Measurements from ENCODE around the gene MARCHF2. TPM values are rescaled to one million over a fixed set of nuclear protein-coding genes. Genes with fewer than 3 reads are reported as not detected.

Gene MARCHF2
- total RNA-seq, 1 experiment from 2014 or later, result 58.7 TPM

- no peak overlapping the region for H3K4me2 ChIP-seq (ENCODE audit: low read length)
- H3K36me3 ChIP-seq (ENCODE audit: low read depth, low read length), result peaks cover 70% of the 10 kb centered on the region
- H3K9ac ChIP-seq (ENCODE audit: low read length), result no peak overlapping the region
- BruUV-seq (replicated peaks), result no TSS peak
- TF ChIP-seq, protein P1, sequence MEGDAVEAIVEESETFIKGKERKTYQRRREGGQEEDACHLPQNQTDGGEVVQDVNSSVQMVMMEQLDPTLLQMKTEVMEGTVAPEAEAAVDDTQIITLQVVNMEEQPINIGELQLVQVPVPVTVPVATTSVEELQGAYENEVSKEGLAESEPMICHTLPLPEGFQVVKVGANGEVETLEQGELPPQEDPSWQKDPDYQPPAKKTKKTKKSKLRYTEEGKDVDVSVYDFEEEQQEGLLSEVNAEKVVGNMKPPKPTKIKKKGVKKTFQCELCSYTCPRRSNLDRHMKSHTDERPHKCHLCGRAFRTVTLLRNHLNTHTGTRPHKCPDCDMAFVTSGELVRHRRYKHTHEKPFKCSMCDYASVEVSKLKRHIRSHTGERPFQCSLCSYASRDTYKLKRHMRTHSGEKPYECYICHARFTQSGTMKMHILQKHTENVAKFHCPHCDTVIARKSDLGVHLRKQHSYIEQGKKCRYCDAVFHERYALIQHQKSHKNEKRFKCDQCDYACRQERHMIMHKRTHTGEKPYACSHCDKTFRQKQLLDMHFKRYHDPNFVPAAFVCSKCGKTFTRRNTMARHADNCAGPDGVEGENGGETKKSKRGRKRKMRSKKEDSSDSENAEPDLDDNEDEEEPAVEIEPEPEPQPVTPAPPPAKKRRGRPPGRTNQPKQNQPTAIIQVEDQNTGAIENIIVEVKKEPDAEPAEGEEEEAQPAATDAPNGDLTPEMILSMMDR (conservative IDR thresholded peaks at IDR 0.05; ENCODE audit: low read depth, low read length), result no peak
- TF ChIP-seq EZH2 (IDR thresholded peaks at IDR 0.05; ENCODE audit: low read length, unreplicated experiment), result no peak
- TF ChIP-seq EZH2phosphoT487 (IDR thresholded peaks at IDR 0.05; ENCODE audit: borderline replicate concordance, low read length), result no peak
- intact Hi-C loops (cut with micrococcal nuclease), result no loop called here
- H3K79me2 ChIP-seq (ENCODE audit: low read length), result peaks cover 38% of the 10 kb centered on the region
- DNase-seq (no peak), ATAC-seq (no peak)
- H3F3A ChIP-seq (ENCODE audit: low read length, unreplicated experiment), result no peaks in the 10 kb centered on the region
- H3K4me3 ChIP-seq (ENCODE audit: low read length), result no peak overlapping the region
- H3K9me2 ChIP-seq (replicated peaks; ENCODE audit: low read length), result no peaks in the 10 kb centered on the region
- ChIA-PET POLR2A (ENCODE audit: unreplicated experiment) (no interaction called here), CTCF (interaction anchor here (0.7 kb wide), 1 partner anchor 32 kb away, joined by 6 read pairs; no protein-coding TSS in a partner anchor)
- no peaks in the 10 kb centered on the region for H3K4me1 ChIP-seq (ENCODE audit: insufficient read depth, low read length)
- H3K27me3 ChIP-seq (ENCODE audit: low read length), result no peaks in the 10 kb centered on the region
- H4K20me1 ChIP-seq (ENCODE audit: low read length), result peaks cover 45% of the 10 kb centered on the region
- no peak overlapping the region for H2AFZ ChIP-seq (ENCODE audit: low read length)
- no peaks in the 10 kb centered on the region for H3K9me3 ChIP-seq (ENCODE audit: low read length)
- no peak overlapping the region for H3K27ac ChIP-seq (ENCODE audit: low read length)
Measured at GRCh38 chr19:8484331-8484894, 71.3 kb downstream of the MARCHF2 start.

DNA sequence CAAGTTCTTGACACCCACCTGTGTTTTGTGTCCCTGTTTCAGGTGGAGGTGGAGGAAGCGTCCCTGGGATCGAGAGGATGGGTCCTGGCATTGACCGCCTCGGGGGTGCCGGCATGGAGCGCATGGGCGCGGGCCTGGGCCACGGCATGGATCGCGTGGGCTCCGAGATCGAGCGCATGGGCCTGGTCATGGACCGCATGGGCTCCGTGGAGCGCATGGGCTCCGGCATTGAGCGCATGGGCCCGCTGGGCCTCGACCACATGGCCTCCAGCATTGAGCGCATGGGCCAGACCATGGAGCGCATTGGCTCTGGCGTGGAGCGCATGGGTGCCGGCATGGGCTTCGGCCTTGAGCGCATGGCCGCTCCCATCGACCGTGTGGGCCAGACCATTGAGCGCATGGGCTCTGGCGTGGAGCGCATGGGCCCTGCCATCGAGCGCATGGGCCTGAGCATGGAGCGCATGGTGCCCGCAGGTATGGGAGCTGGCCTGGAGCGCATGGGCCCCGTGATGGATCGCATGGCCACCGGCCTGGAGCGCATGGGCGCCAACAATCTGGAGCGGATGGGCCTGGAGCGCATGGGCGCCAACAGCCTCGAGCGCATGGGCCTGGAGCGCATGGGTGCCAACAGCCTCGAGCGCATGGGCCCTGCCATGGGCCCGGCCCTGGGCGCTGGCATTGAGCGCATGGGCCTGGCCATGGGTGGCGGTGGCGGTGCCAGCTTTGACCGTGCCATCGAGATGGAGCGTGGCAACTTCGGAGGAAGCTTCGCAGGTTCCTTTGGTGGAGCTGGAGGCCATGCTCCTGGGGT is 72.7 kb downstream of the MARCHF2 start:
- ATAC-seq (no peak), DNase-seq (no peak)
- H3K27ac ChIP-seq (ENCODE audit: low read length), result no peak overlapping the region
- no peaks in the 10 kb centered on the region for H3K27me3 ChIP-seq (ENCODE audit: low read length)
- H3K9ac ChIP-seq (ENCODE audit: low read length), result no peak overlapping the region
- POLR2A ChIA-PET (ENCODE audit: unreplicated experiment), result no interaction called here
- intact Hi-C loops (cut with micrococcal nuclease), result no loop called here
- BruUV-seq (replicated peaks), result no TSS peak
- H2AFZ ChIP-seq (ENCODE audit: low read length), result no peak overlapping the region
- H3K4me2 ChIP-seq (ENCODE audit: low read length), result no peak overlapping the region
- H3K4me1 ChIP-seq (ENCODE audit: insufficient read depth, low read length), result no peaks in the 10 kb centered on the region
- no peaks in the 10 kb centered on the region for H3K9me3 ChIP-seq (ENCODE audit: low read length)
- CTCF ChIA-PET, result interaction anchor here (0.6 kb wide), 1 partner anchor 96 kb away, joined by 3 read pairs; no protein-coding TSS in a partner anchor
- H3F3A ChIP-seq (ENCODE audit: low read length, unreplicated experiment), result no peaks in the 10 kb centered on the region
- peaks cover 39% of the 10 kb centered on the region for H4K20me1 ChIP-seq (ENCODE audit: low read length)
- H3K9me2 ChIP-seq (replicated peaks; ENCODE audit: low read length), result no peaks in the 10 kb centered on the region
- H3K79me2 ChIP-seq (ENCODE audit: low read length), result peaks cover 30% of the 10 kb centered on the region
- TF ChIP-seq EZH2phosphoT487 (IDR thresholded peaks at IDR 0.05; ENCODE audit: borderline replicate concordance, low read length) (no peak), EZH2 (IDR thresholded peaks at IDR 0.05; ENCODE audit: low read length, unreplicated experiment) (no peak)
- TF ChIP-seq, protein P1 (conservative IDR thresholded peaks at IDR 0.05; ENCODE audit: low read depth, low read length), result no peak
- peaks cover 70% of the 10 kb centered on the region for H3K36me3 ChIP-seq (ENCODE audit: low read depth, low read length)
- no peak overlapping the region for H3K4me3 ChIP-seq (ENCODE audit: low read length)

DNA sequence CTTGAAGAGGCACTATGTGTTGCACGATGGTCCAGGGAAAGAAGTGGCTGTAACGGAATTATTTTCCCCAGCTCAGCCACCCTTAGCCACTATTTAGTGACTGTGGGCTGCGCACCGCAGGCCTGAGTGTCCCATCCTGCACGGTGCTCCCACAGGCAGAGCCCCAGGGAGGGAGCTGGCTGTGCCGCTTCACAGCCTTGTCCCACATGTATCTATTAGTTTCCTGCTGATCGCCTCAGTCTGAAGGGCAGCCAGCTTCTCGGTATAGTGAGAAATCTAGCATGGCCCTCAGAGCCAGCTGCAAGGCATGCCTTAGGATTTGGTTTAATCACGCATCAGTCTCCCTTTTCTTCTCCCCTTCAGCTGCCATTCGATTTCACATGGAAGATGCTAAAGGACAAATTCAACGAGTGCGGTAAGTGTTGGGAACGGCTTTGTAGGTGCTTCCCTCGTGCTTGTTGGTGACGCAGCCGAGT is 73.6 kb downstream of the MARCHF2 start:
- H3F3A ChIP-seq (ENCODE audit: low read length, unreplicated experiment), result no peaks in the 10 kb centered on the region
- DNase-seq (no peak), ATAC-seq (no peak)
- peaks cover 67% of the 10 kb centered on the region for H3K36me3 ChIP-seq (ENCODE audit: low read depth, low read length)
- H3K4me1 ChIP-seq (ENCODE audit: insufficient read depth, low read length), result no peaks in the 10 kb centered on the region
- H3K9me2 ChIP-seq (replicated peaks; ENCODE audit: low read length), result no peaks in the 10 kb centered on the region
- CTCF ChIA-PET, result no interaction called here
- intact Hi-C loops (cut with micrococcal nuclease), result no loop called here
- H3K79me2 ChIP-seq (ENCODE audit: low read length), result peaks cover 20% of the 10 kb centered on the region
- no peak overlapping the region for H3K4me3 ChIP-seq (ENCODE audit: low read length)
- no peaks in the 10 kb centered on the region for H3K27me3 ChIP-seq (ENCODE audit: low read length)
- H3K27ac ChIP-seq (ENCODE audit: low read length), result no peak overlapping the region
- POLR2A ChIA-PET (ENCODE audit: unreplicated experiment), result no interaction called here
- H3K9ac ChIP-seq (ENCODE audit: low read length), result no peak overlapping the region
- no TSS peak for BruUV-seq (replicated peaks)
- TF ChIP-seq EZH2phosphoT487 (IDR thresholded peaks at IDR 0.05; ENCODE audit: borderline replicate concordance, low read length) (no peak), EZH2 (IDR thresholded peaks at IDR 0.05; ENCODE audit: low read length, unreplicated experiment) (no peak)
- TF ChIP-seq, protein P1 (conservative IDR thresholded peaks at IDR 0.05; ENCODE audit: low read depth, low read length), result no peak
- peaks cover 30% of the 10 kb centered on the region for H4K20me1 ChIP-seq (ENCODE audit: low read length)
- no peak overlapping the region for H2AFZ ChIP-seq (ENCODE audit: low read length)
- H3K4me2 ChIP-seq (ENCODE audit: low read length), result no peak overlapping the region
- H3K9me3 ChIP-seq (ENCODE audit: low read length), result no peaks in the 10 kb centered on the region

Data from PC-3 (cell line).